ENCODE results near the gene OTOA. TPM values are rescaled to one million over a fixed set of nuclear protein-coding genes. Genes with fewer than 3 reads are reported as not detected.
"Not testable (repeated sequence)": the region's sequence is repeated elsewhere in the genome, so short reads cannot be mapped to it uniquely, and the experiment has no call there.

OTOA gene
- total RNA-seq, 1 experiment from 2014 or later, result 0.11 TPM

DNA sequence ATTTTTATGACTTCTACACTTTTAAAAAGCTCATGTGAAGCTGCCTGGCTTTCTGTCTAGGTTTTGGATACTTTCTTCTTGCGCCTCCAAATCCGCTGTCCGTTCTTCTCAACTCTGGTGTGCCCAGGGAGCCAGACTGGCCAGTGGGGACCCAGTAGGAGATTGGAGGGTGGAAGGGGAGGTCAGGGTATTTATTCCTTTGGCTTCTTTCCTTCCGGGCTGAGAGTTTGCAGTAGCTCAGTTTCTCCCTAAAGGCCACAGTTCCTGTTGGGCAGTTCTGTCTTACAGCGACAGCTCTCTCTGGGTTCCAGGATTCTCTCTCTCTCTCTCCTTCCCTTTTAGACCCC lies 109.4 kb downstream of the OTOA start:
- H3K9me3 Mint-ChIP-seq; H3K23me2 ChIP-seq (ENCODE audit: insufficient read length, low read depth, low read length, poor library complexity, severe bottlenecking); H3T11ph ChIP-seq (ENCODE audit: low read length); H3K27me3 Mint-ChIP-seq (ENCODE audit: low read depth); H4K8ac ChIP-seq (replicated peaks; ENCODE audit: insufficient read length, low read depth, low read length); H3K4ac ChIP-seq (ENCODE audit: low read depth, low read length); H3K56ac ChIP-seq (ENCODE audit: insufficient read length, low read depth, low read length); H3K18ac ChIP-seq (ENCODE audit: insufficient read length, low read depth, low read length); H3K14ac ChIP-seq (ENCODE audit: insufficient read depth, low read length); H3K4me3 Mint-ChIP-seq; H3K9ac ChIP-seq (ENCODE audit: extremely low read depth, insufficient read length, low read length); H3K23ac ChIP-seq (ENCODE audit: insufficient read length, low read depth, low read length); H2AFZ ChIP-seq (ENCODE audit: low read length); H4K5ac ChIP-seq (ENCODE audit: insufficient read length, low read depth, low read length); H3K27ac Mint-ChIP-seq; H2BK20ac ChIP-seq (ENCODE audit: low read depth, low read length, poor library complexity, severe bottlenecking); H3K4me2 ChIP-seq (ENCODE audit: insufficient read depth, insufficient read length, low read length); H3K27ac ChIP-seq (ENCODE audit: insufficient read length, low read depth, low read length); H3K36me3 Mint-ChIP-seq (ENCODE audit: insufficient read depth in 1 of 3, low read depth in 3 of 3); DNase-seq; H2BK120ac ChIP-seq (ENCODE audit: low read depth, low read length, poor library complexity, severe bottlenecking); H2BK12ac ChIP-seq (ENCODE audit: insufficient read length, low read depth, low read length); H3K27me3 ChIP-seq (ENCODE audit: insufficient read depth, low read length); H2AK5ac ChIP-seq (ENCODE audit: insufficient read length, low read length); H2BK5ac ChIP-seq (ENCODE audit: insufficient read length, low read length); H3K79me2 ChIP-seq (ENCODE audit: insufficient read depth, low read length); H3K4me1 Mint-ChIP-seq; H3K9me3 ChIP-seq (ENCODE audit: control insufficient read depth, low read depth, low read length); H4K91ac ChIP-seq (ENCODE audit: insufficient read length, low read depth, low read length); H3K4me1 ChIP-seq (ENCODE audit: insufficient read depth, low read length); H4K20me1 ChIP-seq (ENCODE audit: control insufficient read depth, insufficient read depth, insufficient read length); H2BK15ac ChIP-seq (ENCODE audit: low read depth, low read length); H3K79me1 ChIP-seq (ENCODE audit: insufficient read depth, low read depth, low read length, poor library complexity, severe bottlenecking): not testable (repeated sequence)
- no CpG with 5 or more reads among the region's 5 CpGs for whole genome bisulfite sequencing (ENCODE audit: extremely low coverage, insufficient read length, low lambda C conversion rate)

DNA sequence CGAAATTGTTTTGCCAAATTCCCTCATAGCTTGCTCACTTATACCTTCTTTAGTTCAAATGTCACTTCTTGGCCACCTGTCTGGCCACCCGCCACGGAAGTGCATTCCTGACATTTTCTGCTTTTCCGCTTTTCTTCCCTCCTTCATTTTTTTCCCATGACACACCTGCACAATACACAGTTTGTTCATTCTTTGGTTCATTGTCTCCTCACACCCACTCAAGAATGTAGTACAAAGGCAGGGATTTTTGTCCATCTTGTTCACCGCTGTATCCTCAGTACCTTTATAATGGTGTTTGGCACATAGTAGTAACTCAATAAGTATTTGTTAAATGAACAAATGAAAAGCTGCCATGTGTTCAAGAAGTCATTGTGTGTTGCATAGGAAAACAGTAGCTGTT lies 116.8 kb downstream of the OTOA start:
- not testable (repeated sequence) for H3K4me1 ChIP-seq (ENCODE audit: insufficient read depth, low read length); H3K56ac ChIP-seq (ENCODE audit: insufficient read length, low read depth, low read length); H3K27ac Mint-ChIP-seq; H2AK5ac ChIP-seq (ENCODE audit: insufficient read length, low read length); H3K4me2 ChIP-seq (ENCODE audit: insufficient read depth, insufficient read length, low read length); H3K27ac ChIP-seq (ENCODE audit: insufficient read length, low read depth, low read length); H3K23me2 ChIP-seq (ENCODE audit: insufficient read length, low read depth, low read length, poor library complexity, severe bottlenecking); DNase-seq; H3K18ac ChIP-seq (ENCODE audit: insufficient read length, low read depth, low read length); H3K27me3 ChIP-seq (ENCODE audit: insufficient read depth, low read length); H3K4me1 Mint-ChIP-seq; H3K9me3 Mint-ChIP-seq; H4K91ac ChIP-seq (ENCODE audit: insufficient read length, low read depth, low read length); H3K36me3 Mint-ChIP-seq (ENCODE audit: insufficient read depth in 1 of 3, low read depth in 3 of 3); H2BK5ac ChIP-seq (ENCODE audit: insufficient read length, low read length); H2BK12ac ChIP-seq (ENCODE audit: insufficient read length, low read depth, low read length); H3T11ph ChIP-seq (ENCODE audit: low read length); H3K4me3 Mint-ChIP-seq; H2AFZ ChIP-seq (ENCODE audit: low read length); H4K8ac ChIP-seq (replicated peaks; ENCODE audit: insufficient read length, low read depth, low read length); H4K20me1 ChIP-seq (ENCODE audit: control insufficient read depth, insufficient read depth, insufficient read length); H3K9ac ChIP-seq (ENCODE audit: extremely low read depth, insufficient read length, low read length); H3K27me3 Mint-ChIP-seq (ENCODE audit: low read depth); H4K5ac ChIP-seq (ENCODE audit: insufficient read length, low read depth, low read length); H3K14ac ChIP-seq (ENCODE audit: insufficient read depth, low read length); H2BK15ac ChIP-seq (ENCODE audit: low read depth, low read length); H3K79me2 ChIP-seq (ENCODE audit: insufficient read depth, low read length); H2BK120ac ChIP-seq (ENCODE audit: low read depth, low read length, poor library complexity, severe bottlenecking); H3K4ac ChIP-seq (ENCODE audit: low read depth, low read length); H3K79me1 ChIP-seq (ENCODE audit: insufficient read depth, low read depth, low read length, poor library complexity, severe bottlenecking); H3K23ac ChIP-seq (ENCODE audit: insufficient read length, low read depth, low read length); H3K9me3 ChIP-seq (ENCODE audit: control insufficient read depth, low read depth, low read length); H2BK20ac ChIP-seq (ENCODE audit: low read depth, low read length, poor library complexity, severe bottlenecking)
- no CpG with 5 or more reads among the region's 5 CpGs for WGBS (ENCODE audit: extremely low coverage, insufficient read length, low lambda C conversion rate)

DNA sequence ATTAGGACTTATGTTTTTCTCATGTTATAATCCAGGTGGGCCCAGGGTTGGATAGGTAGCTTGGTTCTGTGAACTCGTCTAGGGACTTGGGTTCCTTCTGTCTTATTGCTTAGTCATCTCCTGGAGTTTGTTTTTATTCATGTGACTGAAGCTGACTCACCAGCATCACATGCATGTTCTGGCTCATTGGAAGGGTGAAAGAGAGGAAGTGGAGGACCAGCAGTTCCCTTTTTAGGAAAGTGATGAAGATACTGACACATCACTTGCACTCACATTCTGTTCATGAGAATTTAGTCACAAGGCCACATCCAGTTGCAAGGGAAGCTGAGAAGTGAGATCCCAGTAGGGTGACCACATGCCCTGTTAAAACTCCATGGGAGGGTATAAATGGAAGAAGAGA lies 126.7 kb downstream of the OTOA start:
- H3K27me3 Mint-ChIP-seq (ENCODE audit: low read depth); H4K91ac ChIP-seq (ENCODE audit: insufficient read length, low read depth, low read length); H3K4ac ChIP-seq (ENCODE audit: low read depth, low read length); H3K23ac ChIP-seq (ENCODE audit: insufficient read length, low read depth, low read length); H3K4me1 ChIP-seq (ENCODE audit: insufficient read depth, low read length); H3K36me3 Mint-ChIP-seq (ENCODE audit: insufficient read depth in 1 of 3, low read depth in 3 of 3); H2BK15ac ChIP-seq (ENCODE audit: low read depth, low read length); H3K23me2 ChIP-seq (ENCODE audit: insufficient read length, low read depth, low read length, poor library complexity, severe bottlenecking); H2AK5ac ChIP-seq (ENCODE audit: insufficient read length, low read length); H3K9me3 Mint-ChIP-seq; DNase-seq; H4K20me1 ChIP-seq (ENCODE audit: control insufficient read depth, insufficient read depth, insufficient read length); H3K9me3 ChIP-seq (ENCODE audit: control insufficient read depth, low read depth, low read length); H3K4me2 ChIP-seq (ENCODE audit: insufficient read depth, insufficient read length, low read length); H3K4me1 Mint-ChIP-seq; H3K4me3 Mint-ChIP-seq; H3K14ac ChIP-seq (ENCODE audit: insufficient read depth, low read length); H3K27ac Mint-ChIP-seq; H4K8ac ChIP-seq (replicated peaks; ENCODE audit: insufficient read length, low read depth, low read length); H3K79me2 ChIP-seq (ENCODE audit: insufficient read depth, low read length); H2AFZ ChIP-seq (ENCODE audit: low read length); H2BK120ac ChIP-seq (ENCODE audit: low read depth, low read length, poor library complexity, severe bottlenecking); H3T11ph ChIP-seq (ENCODE audit: low read length); H3K18ac ChIP-seq (ENCODE audit: insufficient read length, low read depth, low read length); H2BK20ac ChIP-seq (ENCODE audit: low read depth, low read length, poor library complexity, severe bottlenecking); H3K27me3 ChIP-seq (ENCODE audit: insufficient read depth, low read length); H2BK5ac ChIP-seq (ENCODE audit: insufficient read length, low read length); H2BK12ac ChIP-seq (ENCODE audit: insufficient read length, low read depth, low read length); H3K27ac ChIP-seq (ENCODE audit: insufficient read length, low read depth, low read length); H3K79me1 ChIP-seq (ENCODE audit: insufficient read depth, low read depth, low read length, poor library complexity, severe bottlenecking); H4K5ac ChIP-seq (ENCODE audit: insufficient read length, low read depth, low read length); H3K9ac ChIP-seq (ENCODE audit: extremely low read depth, insufficient read length, low read length); H3K56ac ChIP-seq (ENCODE audit: insufficient read length, low read depth, low read length): not testable (repeated sequence)
- WGBS (ENCODE audit: extremely low coverage, insufficient read length, low lambda C conversion rate), result no CpG with 5 or more reads among the region's 1 CpG

All from H9 (cell line).